ENCODE measurements around the gene RPL19. TPM values are rescaled to one million over a fixed set of nuclear protein-coding genes. Genes with fewer than 3 reads are reported as not detected.

RPL19 gene
- polyA plus RNA-seq, 1 experiment, result 1,903 TPM

DNA sequence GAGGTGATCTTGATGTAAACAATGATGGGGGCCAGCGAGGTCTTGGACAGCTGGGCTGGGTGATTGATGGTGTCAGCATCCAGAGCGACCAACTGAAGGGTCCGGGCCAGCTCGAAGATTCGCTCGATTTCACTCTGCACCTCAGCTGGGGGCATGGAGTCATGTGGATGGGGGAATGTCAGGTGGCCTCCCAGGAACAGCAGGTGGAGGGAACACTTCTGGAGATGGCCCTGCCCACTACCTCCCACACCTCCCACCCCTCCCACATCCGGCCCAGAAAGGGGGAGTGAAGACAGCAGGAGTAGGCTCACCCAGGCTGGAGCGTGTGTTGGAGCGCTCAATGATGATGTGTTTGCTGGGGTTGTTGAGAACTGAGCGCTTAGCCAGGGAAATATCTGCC is 16.4 kb upstream of the RPL19 start:
- no peaks in the 10 kb centered on the region for H3K27me3 ChIP-seq (ENCODE audit: control insufficient read depth, insufficient read depth, low read length)
- peaks cover 41% of the 10 kb centered on the region for H3K36me3 ChIP-seq (ENCODE audit: control insufficient read depth, insufficient read depth, low read length)
- ChIA-PET CTCF (interaction anchor here (1.1 to 2.8 kb wide), 5 partner anchors 10 to 60 kb away, joined by 3 to 18 read pairs (median 4); no protein-coding TSS in a partner anchor), POLR2A (no interaction called here)
- no peak overlapping the region for H3K4me3 ChIP-seq (ENCODE audit: low read depth, low read length)
- DNase-seq (ENCODE audit: low read depth), result no peak
- TF ChIP-seq, protein P1, sequence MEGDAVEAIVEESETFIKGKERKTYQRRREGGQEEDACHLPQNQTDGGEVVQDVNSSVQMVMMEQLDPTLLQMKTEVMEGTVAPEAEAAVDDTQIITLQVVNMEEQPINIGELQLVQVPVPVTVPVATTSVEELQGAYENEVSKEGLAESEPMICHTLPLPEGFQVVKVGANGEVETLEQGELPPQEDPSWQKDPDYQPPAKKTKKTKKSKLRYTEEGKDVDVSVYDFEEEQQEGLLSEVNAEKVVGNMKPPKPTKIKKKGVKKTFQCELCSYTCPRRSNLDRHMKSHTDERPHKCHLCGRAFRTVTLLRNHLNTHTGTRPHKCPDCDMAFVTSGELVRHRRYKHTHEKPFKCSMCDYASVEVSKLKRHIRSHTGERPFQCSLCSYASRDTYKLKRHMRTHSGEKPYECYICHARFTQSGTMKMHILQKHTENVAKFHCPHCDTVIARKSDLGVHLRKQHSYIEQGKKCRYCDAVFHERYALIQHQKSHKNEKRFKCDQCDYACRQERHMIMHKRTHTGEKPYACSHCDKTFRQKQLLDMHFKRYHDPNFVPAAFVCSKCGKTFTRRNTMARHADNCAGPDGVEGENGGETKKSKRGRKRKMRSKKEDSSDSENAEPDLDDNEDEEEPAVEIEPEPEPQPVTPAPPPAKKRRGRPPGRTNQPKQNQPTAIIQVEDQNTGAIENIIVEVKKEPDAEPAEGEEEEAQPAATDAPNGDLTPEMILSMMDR (IDR thresholded peaks at IDR 0.05; ENCODE audit: insufficient read depth, low read depth, low read length), result no peak

DNA sequence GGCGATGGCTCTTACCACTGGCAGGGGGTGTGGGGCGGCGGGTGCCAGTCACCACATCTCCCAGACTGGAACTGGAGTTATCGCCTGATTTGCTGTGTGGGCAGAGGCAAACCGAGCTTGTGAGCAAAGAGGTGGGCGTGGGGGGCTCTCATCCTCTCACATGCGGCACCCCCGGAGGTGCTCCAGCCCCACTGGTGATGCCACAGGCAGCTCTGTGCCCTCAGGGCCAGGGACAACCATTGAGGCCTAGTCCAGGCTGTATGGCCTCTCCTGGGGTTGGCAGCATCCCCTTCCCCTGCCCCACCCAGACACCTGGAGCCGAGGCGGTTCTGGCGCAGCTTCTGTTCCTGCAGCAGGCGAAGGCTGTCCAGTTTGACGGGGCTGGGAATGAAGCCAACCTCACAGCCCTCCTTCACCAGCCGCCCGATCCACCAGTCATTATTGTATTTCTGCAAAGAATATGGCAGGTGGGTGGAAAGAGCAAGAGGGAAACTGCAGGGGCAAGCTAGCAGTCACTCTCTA is 13.5 kb upstream of the RPL19 start:
- Histone ChIP-seq H3K36me3 (ENCODE audit: control insufficient read depth, insufficient read depth, low read length) (peaks cover 44% of the 10 kb centered on the region), H3K4me3 (ENCODE audit: low read depth, low read length) (no peak overlapping the region), H3K27me3 (ENCODE audit: control insufficient read depth, insufficient read depth, low read length) (no peaks in the 10 kb centered on the region)
- POLR2A ChIA-PET, result interaction anchor here (0.5 kb wide), 1 partner anchor 13 kb away, joined by 4 read pairs; the partner anchor contains the start of gene RPL19
- CTCF ChIA-PET, result interaction anchor here (1.2 to 2.0 kb wide), 2 partner anchors 9 to 11 kb away, joined by 5 to 12 read pairs; no protein-coding TSS in a partner anchor
- TF ChIP-seq, protein P1 (IDR thresholded peaks at IDR 0.05; ENCODE audit: insufficient read depth, low read depth, low read length), result no peak
- no peak for DNase-seq (ENCODE audit: low read depth)

DNA sequence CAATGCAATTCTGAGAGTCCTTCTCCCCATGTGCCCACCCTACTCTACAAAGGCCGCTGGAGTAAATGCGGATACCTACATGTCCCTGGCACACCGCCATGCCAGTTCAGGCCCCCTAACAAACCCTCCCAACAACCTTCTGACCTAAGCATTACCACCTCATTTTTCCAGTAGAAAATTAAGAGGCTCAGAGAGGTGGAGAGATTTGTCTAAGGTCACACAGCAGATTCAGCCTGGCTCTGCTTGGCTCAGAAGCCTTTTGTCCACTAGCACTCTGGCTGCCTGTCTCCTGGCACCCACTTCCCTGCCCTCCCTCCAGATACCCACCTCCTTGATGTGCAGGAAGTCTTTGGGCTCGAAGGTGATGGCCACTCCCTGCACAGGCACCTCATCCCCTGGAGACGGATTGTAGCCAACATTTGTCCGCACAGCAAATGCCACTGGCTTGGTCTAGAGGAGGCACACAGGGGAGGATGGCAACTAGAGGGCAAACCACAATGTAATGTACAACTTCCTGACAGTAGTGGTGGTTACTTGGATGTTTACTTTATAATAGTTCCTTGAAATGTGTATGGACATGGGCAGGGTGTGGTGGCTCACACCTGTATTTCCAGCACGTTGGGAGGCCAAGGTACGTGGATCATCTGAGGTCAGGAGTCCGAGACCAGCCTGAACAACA is 12.8 kb upstream of the RPL19 start:
- ChIA-PET CTCF (interaction anchor here (1.2 to 2.0 kb wide), 2 partner anchors 8 to 12 kb away, joined by 5 to 12 read pairs; no protein-coding TSS in a partner anchor), POLR2A (interaction anchor here (0.7 kb wide), 1 partner anchor 186 kb away, joined by 5 read pairs; no protein-coding TSS in a partner anchor)
- Histone ChIP-seq H3K36me3 (ENCODE audit: control insufficient read depth, insufficient read depth, low read length) (peaks cover 50% of the 10 kb centered on the region), H3K4me3 (ENCODE audit: low read depth, low read length) (no peak overlapping the region), H3K27me3 (ENCODE audit: control insufficient read depth, insufficient read depth, low read length) (no peaks in the 10 kb centered on the region)
- no peak for DNase-seq (ENCODE audit: low read depth)
- TF ChIP-seq, protein P1 (IDR thresholded peaks at IDR 0.05; ENCODE audit: insufficient read depth, low read depth, low read length), result no peak

DNA sequence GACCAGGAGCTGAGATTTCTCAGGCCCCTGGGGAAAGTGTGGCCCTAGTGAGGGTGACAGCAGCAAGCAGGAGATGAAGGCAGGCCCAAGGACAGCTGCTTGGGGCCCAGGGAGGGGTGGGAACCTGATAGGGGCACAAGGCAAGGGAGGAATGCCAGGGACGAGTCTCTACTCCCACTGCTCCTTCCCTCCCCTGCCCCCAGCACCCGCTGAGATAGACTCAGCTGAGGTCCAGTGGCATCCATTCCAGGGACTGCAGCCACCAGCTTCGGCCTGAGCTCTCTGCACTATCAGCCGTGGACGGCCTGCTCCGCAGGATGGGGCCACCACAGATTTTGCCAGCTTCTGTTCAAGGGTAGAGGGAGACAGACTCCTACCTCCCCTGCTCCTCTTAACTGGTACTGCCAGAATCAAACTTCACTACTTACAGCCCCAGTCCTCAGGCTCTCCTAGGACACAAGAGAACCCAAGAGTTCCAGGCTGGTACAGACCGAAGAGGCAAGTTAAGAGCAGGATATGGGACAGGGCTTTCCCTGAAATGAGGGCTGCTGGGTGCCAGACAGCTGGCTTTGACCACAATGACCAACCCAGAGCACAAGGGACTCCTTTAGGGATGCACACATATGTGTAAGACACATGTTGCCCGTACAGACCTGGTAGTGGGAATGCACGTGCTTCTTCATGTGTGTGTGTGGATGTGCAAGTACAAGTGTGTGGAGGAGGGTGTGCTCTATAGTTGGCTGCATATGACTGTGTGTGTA is 8.2 kb upstream of the RPL19 start:
- TF ChIP-seq, protein P1 (IDR thresholded peaks at IDR 0.05; ENCODE audit: insufficient read depth, low read depth, low read length), result no peak
- H3K4me3 ChIP-seq (ENCODE audit: low read depth, low read length), result no peak overlapping the region
- DNase-seq (ENCODE audit: low read depth), result no peak
- ChIA-PET CTCF (interaction anchor here (0.7 to 4.7 kb wide), 3 partner anchors 14 to 38 kb away, joined by 4 to 26 read pairs (median 4); no protein-coding TSS in a partner anchor), POLR2A (no interaction called here)
- no peaks in the 10 kb centered on the region for H3K27me3 ChIP-seq (ENCODE audit: control insufficient read depth, insufficient read depth, low read length)
- H3K36me3 ChIP-seq (ENCODE audit: control insufficient read depth, insufficient read depth, low read length), result peaks cover 27% of the 10 kb centered on the region

DNA sequence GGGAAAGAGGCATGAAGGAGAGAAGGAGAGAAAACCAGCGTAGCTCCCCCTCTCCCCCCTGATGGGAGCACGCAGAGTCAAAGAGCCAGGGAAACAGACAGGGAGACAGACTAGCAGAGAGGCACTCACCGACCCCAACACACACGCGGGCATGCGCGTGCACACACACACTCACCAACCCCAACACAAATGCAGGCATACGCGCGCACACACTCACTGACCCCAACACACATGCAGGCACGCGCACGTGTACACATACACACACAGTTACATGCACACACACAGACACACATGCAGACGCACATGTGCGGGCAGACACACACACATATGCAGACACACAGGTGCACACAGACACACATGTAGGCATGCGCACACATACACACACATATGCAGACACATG is 7.2 kb upstream of the RPL19 start:
- TF ChIP-seq, protein P1 (IDR thresholded peaks at IDR 0.05; ENCODE audit: insufficient read depth, low read depth, low read length), result no peak
- ChIA-PET CTCF (interaction anchor here (0.7 to 4.7 kb wide), 4 partner anchors 13 to 52 kb away, joined by 4 to 26 read pairs (median 14); no protein-coding TSS in a partner anchor), POLR2A (no interaction called here)
- Histone ChIP-seq H3K4me3 (ENCODE audit: low read depth, low read length) (no peak overlapping the region), H3K27me3 (ENCODE audit: control insufficient read depth, insufficient read depth, low read length) (no peaks in the 10 kb centered on the region), H3K36me3 (ENCODE audit: control insufficient read depth, insufficient read depth, low read length) (peaks cover 20% of the 10 kb centered on the region)
- DNase-seq (ENCODE audit: low read depth), result no peak

All from BJ (cell line).